Activated CD4-positive, CD25-positive, alpha-beta regulatory T cell treated with anti-CD3 and anti-CD28 coated beads, Interleukin-2, amount 50 U/mL, for 16 hours (primary cell): ENCODE data around the gene HSPA2.
A peak's percentile ranks its signal among the peaks of the same experiment; 100 is the strongest.

Experiments
- DNase-seq: peaks from one replicate; pipeline ENCODE4 v3.0.0-alpha.2; 2020; ENCODE audit warnings: low read depth, low spot score

Gene HSPA2

GRCh38 chr14:64540208-64541202 is at the start of gene HSPA2:
Gene HSPA2 (plus strand): TSS chr14:64540741. CDS start chr14:64540850, 109 bp downstream.
- peak; percentile 81 for DNase-seq

DNA sequence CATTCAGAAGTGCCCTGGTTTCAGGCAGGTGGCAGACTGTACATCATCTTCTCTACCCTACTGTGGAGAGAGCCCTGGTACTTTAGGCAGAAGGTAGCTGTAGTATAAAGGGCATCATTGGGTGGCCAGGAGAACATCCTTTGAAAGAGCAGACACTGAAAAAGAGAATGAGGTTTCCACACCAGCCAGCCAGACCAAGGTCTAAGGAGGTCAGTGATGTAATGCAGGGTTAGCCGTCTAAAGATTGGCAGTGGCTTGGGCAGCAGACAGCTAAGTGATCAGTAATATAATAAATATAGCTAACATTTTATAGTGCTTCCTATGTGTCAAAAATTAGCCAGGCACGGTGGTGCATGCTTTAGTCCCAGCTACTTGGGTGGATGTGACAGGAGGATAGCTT is 48.9 kb upstream of the HSPA2 start:
- DNase-seq = no peak

DNA sequence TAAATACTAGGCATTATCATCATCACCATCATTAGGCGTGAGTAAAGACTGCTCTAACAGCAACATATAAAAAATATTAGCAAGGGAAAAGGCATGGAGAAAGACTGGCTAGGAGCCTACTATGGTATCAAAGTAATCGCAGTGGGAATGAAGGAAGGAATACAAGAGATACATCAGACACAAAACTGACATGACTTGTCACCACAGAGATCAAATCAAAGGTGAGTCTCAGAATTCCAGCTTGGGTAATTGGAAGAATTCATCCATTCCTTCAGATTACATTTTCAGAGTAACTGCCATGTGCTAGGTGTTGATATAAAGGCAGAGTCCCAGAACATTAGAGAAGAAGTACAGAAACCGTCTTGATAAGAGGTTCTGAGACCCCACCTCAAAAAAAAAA is 47.1 kb upstream of the HSPA2 start:
- no peak for DNase-seq

GRCh38 chr14:64495252-64495651 is 45.3 kb upstream of the HSPA2 start:
- no peak for DNase-seq

DNA sequence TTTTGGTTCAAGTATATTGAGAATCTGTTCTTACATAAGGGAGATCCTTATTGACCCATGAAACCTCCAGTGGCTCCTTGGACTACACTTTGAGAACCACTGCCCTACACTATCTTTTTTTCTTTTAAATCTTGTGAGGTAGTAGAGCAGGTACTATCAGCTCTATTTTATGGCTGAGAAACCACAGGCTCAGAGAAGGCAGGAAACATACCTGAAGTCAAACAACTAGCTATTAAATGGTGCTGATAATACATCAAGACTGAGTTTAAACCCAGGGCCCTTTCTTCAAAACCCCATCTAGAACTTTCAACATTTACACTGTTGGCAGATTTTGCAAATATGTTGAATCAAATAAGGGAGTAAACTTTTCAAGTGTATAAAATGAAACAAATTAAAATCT is 43.8 kb upstream of the HSPA2 start:
- DNase-seq = no peak

DNA sequence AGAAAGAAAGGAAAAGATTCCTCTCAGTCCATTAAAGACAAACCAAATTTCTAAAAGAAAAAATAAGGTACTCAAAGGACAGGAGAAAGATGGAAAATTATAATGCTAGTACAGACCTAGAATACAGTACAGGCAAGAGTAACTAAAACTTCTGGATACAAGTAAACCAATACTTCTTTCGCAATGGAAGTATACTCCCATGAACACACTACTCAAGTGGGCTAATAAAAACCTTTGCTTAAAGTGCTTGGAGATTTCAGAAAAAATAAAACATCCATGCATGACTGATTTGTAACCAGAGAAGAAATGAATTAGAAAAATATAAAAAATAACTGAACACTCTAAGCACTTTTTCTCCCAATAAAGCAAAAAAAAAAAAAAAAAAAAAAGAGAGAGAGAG is 40.5 kb upstream of the HSPA2 start:
- no peak for DNase-seq

DNA sequence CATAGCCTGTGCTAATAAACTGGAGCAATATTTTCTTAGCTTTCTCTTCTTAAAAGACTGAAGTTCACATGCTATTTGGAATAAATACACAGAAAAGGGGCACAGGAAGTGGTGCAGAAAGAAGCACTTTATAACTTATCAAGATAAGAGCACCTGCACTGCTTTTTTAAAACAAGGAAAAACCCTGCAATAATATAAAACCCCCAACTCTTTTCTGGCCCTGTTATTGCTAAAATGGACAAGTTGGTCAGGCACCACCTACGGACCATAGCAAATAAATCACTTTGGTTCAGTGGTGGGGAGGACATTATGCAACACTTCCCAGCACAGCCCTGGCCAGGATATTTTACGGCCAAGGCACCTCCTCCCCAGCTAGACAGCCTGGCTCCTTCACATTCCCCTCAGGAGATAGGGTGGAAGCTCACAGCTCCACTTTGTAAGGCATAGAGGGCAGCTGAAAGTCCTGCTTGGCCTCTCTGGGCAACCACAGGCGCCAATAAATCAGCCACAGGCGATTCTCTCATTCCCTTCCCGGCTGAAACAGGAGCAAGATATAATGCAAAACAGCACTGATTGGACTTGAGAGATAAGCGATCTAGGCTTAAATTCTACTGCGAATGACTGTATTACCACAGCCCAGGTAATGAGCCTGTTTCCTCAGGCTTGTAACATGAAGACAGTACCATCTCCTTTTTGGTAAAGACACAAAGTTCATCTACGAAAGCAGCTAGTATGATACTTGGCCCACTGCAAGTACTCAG is 39.0 kb upstream of the HSPA2 start:
- no peak for DNase-seq

- DNase-seq = no peak
Measured at GRCh38 chr14:64502456-64502855, 38.1 kb upstream of the HSPA2 start.

GRCh38 chr14:64502887-64503433 is 37.6 kb upstream of the HSPA2 start:
- no peak for DNase-seq

GRCh38 chr14:64503434-64504309 is 36.9 kb upstream of the HSPA2 start, which contains the start of gene ZBTB25:
Gene ZBTB25 (minus strand): TSS chr14:64503838. CDS start chr14:64490533, 13,305 bp downstream.
- DNase-seq = peak; percentile 97

- DNase-seq = peak; percentile 74
Measured at GRCh38 chr14:64504310-64504896, 36.1 kb upstream of the HSPA2 start, which contains the start of gene ZBTB1. Gene ZBTB1 (plus strand): TSS chr14:64504770. CDS start chr14:64521505, 16,735 bp downstream.

- DNase-seq = peak; percentile 70
Measured at GRCh38 chr14:64504897-64505794, 35.4 kb upstream of the HSPA2 start.

DNA sequence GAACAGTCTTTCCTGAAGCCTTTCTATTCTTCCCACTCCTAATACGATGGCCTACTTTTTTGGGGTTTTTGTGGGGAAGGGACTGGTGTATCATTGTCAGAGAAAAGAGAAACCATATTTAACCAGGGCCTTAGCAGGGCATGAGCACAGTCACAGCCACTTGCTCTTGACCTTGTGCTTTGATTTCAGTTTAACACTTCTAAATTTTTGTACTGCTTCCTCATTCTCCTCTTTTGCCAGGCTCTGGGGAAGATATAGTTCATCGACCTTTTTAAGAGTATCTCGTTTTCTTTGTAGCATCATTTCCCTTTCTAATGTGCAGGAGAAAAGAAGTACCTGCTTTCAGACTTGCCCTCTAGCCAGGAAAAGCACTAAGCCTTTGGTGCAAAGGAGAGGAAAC is 33.8 kb upstream of the HSPA2 start:
- no peak for DNase-seq

- DNase-seq = no peak
Measured at GRCh38 chr14:64507376-64508156, 33.0 kb upstream of the HSPA2 start.

- DNase-seq = no peak
Measured at GRCh38 chr14:64508215-64508776, 32.2 kb upstream of the HSPA2 start.

DNA sequence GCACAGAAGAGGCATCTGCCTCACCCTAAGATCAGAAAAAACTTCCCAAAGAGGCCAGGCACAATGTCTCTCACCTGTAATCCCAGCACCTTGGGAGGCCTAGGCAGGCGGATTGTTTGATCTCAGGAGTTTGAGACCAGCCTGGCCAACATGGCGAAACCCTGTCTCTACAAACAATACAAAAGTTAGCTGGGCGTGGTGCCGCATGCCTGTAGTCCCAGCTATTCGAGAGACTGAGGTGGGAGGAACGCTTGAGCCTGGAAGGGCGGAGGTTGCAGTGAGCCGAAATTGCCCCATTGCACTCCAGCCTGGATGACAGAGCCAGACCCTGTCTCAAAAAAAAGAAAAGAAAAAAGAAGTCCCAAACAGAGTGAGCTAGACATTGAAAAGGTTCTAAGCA is 31.5 kb upstream of the HSPA2 start:
- DNase-seq = no peak

DNA sequence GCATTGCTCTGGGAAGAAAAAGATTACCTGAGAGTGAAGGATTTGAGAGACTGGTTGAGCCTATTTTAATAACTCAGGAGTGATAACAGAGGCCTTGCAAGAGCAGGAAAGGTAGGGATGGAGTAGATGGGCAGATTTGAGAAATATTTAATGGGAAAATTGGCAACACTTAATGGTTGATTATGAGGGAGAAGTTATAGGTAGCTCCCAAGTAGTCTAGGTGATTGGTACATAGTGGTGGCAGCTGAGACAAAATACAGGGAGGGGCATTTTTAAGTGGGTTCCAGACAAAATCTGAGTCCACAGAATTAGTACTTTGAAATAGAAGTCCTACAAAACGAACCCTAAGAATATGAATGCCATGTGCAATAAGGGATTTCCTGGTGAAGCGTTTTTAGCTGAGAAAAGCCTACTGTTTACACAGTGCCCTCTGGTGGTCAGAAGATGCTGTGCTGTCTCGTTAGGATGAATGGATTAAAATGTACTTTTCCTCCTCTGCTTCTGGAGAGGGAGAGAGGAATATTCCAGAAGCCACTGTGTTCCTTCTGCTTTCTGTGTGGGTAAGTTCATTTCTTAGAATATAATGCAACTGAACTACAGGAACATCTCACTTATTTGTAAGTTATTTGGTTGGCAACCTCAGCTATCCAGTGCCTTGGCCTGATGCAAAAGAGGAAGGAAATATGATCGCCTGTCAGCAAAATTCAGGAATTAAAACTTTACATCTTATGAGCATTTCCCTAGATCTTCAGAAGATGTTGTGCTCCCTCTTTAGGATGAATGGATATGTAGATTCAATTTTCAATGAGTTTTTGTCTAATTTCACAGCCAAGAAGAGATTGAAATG is 29.5 kb upstream of the HSPA2 start:
- DNase-seq = peak; percentile 55

GRCh38 chr14:64513271-64513670 is 27.3 kb upstream of the HSPA2 start:
- no peak for DNase-seq
